HG03575 (cell line): Measurements from ENCODE around the gene AIFM3.
"Not testable (repeated sequence)": the region's sequence is repeated elsewhere in the genome, so short reads cannot be mapped to it uniquely, and the experiment has no call there.

Experiments
- ATAC-seq: cut with Tn5 transposase; IDR thresholded peaks from one replicate; pipeline ENCODE4 v1.9.1; 2021; ENCODE audit not compliant: unreplicated experiment, insufficient number of reproducible peaks, low FRiP score; ENCODE audit errors: extremely low read depth

AIFM3 gene, protein sequence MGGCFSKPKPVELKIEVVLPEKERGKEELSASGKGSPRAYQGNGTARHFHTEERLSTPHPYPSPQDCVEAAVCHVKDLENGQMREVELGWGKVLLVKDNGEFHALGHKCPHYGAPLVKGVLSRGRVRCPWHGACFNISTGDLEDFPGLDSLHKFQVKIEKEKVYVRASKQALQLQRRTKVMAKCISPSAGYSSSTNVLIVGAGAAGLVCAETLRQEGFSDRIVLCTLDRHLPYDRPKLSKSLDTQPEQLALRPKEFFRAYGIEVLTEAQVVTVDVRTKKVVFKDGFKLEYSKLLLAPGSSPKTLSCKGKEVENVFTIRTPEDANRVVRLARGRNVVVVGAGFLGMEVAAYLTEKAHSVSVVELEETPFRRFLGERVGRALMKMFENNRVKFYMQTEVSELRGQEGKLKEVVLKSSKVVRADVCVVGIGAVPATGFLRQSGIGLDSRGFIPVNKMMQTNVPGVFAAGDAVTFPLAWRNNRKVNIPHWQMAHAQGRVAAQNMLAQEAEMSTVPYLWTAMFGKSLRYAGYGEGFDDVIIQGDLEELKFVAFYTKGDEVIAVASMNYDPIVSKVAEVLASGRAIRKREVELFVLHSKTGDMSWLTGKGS

DNA sequence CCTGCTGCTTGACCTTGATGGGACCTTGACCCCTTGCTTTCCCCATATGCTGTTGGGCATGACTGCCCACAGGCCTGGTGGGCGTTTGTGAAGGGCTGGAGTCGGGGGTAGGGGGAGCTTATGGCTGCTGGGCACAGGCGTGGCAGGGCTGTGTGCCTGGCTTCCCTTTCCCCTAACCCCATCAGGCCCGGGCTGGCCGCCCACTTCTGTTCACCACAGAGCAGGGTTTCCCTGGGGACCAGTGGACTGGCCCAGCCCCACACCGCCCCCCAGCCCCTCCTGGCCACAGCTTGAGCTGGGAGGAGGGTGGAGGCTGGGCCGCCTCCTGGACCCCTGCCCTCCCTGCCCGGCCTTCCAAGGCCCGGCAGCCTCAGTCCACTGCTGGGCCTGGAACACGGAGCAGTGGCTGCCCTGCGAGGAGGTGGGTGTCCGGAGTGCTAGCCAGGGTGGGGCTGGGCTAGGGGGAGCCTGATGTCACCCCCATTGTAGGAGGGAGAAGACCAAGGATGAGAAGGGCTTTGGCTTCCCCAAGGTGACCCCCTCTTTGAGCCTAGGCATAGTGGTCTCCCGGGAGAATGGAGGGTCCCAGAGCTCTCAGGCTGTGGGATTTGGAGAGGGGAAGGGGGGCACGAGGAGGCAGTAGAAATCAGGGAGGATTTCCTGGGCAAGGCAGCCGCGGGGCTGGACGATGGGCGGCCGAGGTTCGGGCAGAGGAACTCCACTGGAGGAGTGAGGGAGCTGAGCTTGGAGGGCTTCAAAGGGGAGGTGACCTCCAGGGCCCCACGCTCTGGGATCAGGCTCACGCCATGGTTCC lies at the start of gene AIFM3:
Gene AIFM3, plus strand, starts transcription at position 373 of the 814 bp plus-strand sequence. CDS start 690 bp downstream, outside the sequence.
- no peak for ATAC-seq

DNA sequence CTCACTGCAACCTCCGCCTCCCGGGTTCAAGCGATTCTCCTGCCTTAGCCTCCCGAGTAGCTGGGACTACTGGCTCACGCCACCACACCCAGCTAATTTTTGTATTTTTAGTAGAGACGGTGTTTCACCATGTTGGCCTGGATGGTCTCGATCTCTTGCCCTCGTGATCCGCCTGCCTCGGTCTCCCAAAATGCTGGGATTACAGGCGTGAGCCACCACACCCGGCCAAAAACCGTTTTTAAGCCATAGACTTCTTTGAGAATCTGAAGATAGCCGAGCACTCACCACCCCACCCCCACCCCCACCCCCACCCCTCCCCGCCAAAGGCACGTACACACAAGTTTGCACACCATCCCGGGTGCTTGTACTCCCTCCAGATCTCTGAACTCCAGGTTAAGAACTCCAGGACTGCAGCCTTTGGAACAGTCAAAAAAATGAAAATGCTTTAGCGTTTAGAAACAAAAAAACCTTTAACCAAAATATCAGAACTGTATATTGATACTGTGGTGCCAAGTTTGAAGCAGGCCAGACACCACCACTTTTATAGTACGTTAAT lies 48.3 kb upstream of the AIFM3 start:
- no peak for ATAC-seq

DNA sequence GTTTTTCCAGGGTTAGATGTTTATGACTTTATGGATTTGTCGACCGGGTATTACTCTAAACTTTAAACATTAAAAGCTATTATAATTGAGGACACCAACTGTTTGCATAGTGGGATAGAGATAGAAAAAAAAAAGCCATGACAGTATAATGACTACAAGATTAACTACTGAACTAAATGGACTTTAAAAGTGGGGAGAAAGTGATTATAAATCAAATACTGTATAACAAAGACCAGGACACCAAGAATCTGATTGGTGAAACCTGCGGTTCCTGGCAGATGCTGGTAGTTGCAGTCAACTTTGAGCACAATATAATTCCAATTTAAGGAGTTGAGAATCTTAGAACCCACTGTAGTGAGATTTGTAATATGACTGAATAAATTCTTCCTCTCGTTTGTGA lies 47.3 kb upstream of the AIFM3 start:
- no peak for ATAC-seq

DNA sequence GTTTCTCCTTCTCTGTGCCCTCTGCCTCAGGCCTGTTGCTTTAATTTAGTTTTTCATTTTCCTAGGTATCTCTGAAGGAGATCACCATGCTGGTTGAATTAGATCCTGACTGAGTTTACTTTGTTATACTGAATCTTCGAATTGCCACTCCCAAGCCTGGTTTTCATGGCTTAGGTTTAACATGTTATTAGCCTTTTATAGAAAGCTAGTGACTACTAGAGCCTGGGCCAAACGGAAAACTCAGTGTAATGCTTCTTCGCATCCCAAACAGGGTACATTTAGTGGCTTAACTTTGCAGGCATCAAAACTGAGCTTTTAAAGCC lies 46.2 kb upstream of the AIFM3 start:
- ATAC-seq, result no peak

DNA sequence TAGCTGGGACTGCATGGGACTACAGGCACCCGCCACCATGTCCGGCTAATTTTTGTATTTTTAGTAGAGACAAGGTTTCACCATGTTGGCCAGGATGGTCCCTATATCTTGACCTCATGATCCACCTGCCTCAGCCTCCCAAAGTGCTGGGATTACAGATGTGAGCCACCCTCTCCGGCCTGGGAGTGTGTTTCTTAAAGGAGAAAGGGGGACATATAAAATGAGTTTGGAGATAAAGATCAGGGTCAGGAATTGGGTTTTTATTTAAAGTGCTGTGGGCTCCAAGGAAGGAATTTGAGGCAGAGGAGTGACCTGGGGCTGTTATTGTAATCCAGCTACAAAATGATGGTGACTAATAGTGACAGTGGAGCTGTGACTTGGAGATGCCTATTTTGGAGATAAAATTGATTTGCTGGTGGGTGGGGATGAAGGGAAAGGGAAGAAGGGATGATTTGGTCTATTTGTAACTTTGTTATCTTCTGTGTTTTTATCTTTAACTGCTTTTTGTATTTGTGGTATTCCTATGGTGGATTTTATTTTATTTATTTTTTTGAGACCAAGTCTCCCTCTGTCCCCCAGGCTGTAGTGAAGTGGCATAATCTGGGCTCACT lies 44.8 kb upstream of the AIFM3 start:
- ATAC-seq, result no peak

DNA sequence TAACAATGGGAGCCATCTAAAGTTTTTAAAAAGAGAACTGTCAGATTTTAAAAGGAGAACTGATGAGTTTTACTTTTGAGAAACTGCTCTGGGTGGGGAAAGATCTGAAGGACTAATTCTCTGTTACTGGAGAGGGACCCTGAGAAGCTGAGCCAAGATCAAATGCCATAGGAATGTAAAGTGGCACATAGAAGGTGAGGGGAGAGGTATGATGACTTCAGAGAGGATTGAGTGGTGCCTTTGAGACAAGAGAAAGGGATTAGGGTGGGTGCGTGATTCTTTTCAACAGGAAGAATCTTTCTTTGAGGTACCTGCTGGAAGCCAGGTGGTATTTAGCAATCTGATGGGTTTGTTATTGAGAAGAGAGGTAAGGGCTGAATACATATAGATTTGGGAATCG lies 40.8 kb upstream of the AIFM3 start:
- no peak for ATAC-seq

DNA sequence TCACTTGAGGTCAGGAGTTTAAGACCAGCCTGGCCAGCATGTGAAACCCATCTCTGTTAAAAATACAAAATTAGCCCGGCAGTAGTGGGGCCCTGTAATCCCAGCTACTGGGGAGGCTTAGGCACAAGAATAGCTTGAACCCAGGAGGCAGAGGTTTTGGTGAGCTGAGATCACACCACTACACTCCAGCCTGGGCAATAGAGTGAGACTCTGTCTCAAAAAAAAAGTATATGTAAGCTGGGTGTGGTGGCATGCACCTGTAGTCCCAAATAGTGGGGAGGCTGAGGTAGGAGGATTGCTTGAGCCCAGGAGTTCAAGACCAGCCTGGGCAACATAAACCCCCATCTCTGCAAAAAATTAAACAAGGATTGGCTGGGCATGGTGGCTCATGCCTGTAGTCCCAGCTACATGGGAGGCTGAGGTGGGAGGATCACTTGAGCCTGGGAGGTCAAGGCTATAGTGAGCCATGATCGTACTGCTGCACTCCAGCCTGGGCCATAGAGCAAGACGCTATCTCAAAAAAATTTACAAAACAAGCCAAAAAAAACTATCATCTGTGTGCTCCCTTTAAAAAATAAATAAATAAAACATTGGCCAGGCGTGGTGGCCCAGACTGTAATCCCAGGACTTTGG lies 39.0 kb upstream of the AIFM3 start:
- ATAC-seq, result no peak

DNA sequence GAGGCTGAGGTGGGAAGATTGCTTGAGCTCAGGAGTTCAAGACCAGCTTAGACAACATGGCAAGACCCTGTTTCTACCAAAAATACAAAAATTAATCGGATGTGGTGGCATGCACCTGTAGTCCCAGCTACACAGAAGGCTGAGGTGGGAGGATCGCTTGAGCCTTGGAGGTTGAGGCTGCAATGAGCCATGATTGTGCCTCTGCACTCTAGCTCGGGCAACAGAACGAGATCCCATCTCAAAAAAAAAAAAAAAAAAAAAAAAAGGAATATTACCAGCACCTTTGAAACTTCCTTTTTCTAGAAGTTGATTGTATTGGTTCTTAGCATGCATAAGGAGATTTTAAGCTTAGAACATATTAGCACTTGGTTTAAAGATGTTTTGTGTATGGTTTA lies 38.5 kb upstream of the AIFM3 start:
- no peak for ATAC-seq

DNA sequence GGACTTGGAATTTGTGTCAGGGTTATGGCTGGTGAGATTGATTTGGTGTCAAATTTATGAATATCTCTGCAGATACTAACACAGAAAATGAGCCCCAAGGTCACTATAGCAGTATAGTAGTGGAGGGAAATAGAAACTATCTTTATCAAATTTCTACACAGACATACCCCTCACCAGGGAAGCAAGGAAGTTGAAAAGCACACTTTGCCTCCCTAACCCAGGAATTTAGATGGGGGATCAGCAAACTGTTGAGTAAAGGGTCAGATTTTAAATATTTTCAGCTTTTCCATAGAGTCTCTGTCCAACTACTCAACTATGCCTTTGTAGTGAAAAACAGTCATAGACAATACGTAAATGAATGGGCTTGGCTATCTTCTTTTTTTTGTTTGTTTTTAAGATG lies 37.1 kb upstream of the AIFM3 start:
- ATAC-seq, result no peak

DNA sequence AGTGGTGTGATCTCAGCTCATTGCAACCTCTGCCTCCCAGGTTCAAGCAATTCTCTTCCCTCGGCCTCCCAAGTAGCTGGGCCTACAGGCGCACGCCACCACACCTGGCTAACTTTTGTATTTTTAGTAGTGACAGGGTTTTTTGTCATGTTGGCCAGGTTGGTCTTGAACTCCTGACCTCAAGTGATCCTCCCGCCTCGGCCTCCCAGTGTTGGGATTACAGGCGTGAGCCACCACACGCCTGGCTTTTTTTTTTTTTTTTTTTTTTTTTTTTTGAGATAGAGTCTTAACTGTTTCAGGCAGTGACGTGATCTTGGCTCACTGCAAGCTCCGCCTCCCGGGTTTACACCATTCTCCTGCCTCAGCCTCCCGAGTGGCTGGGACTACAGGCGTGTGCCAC lies 36.6 kb upstream of the AIFM3 start:
- not testable (repeated sequence) for ATAC-seq

DNA sequence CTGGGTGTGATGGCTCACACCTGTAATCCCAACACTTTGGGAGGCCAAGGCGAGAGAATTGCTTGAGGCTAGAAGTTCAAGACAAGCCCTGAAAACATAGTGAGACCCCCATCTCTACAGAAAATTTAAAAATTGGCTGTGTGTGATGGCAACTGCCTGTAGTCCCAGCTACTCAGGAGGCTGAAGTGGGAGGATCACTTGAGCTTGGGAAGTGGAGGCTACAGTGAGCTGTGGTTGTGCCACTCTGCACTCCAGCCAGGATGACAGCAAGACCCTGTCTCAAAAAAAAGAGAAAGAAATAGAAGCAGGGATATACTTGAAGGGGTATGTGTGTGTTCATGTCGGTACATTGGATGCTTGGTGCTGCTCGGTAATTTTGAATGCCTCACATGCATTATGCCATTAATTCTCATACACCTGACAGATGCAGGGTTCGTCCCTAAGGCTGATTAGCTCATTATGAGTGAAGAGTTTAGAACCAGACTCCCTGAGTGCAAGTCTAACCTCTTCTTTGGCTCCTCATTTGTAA lies 35.9 kb upstream of the AIFM3 start:
- ATAC-seq, result no peak

DNA sequence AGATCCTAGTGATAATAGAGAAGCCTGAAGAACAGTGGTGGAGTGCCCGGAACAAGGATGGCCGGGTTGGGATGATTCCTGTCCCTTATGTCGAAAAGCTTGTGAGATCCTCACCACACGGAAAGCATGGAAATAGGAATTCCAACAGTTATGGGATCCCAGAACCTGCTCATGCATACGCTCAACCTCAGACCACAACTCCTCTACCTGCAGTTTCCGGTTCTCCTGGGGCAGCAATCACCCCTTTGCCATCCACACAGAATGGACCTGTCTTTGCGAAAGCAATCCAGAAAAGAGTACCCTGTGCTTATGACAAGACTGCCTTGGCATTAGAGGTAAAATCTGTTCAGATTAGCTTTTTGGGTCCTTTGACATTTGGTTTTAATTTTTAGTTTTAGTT lies 33.1 kb upstream of the AIFM3 start:
- no peak for ATAC-seq

DNA sequence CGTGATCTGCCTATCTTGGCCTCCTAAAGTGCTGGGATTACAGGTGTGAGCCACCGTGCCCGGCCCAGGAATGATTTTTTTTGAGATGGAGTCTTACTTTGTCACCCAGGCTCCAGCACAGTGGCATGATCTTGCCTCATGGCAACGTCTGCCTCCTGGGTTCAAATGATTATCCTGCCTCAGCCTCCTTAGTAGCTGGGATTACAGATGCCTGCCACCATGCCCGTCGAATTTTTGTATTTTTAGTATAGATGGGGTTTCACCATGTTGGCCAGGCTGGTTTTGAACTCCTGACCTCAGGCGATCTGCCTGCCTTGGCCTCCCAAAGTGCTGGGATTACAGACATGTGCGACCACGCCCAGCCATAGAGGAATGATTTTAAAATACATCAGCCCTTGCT lies 32.0 kb upstream of the AIFM3 start:
- not testable (repeated sequence) for ATAC-seq

DNA sequence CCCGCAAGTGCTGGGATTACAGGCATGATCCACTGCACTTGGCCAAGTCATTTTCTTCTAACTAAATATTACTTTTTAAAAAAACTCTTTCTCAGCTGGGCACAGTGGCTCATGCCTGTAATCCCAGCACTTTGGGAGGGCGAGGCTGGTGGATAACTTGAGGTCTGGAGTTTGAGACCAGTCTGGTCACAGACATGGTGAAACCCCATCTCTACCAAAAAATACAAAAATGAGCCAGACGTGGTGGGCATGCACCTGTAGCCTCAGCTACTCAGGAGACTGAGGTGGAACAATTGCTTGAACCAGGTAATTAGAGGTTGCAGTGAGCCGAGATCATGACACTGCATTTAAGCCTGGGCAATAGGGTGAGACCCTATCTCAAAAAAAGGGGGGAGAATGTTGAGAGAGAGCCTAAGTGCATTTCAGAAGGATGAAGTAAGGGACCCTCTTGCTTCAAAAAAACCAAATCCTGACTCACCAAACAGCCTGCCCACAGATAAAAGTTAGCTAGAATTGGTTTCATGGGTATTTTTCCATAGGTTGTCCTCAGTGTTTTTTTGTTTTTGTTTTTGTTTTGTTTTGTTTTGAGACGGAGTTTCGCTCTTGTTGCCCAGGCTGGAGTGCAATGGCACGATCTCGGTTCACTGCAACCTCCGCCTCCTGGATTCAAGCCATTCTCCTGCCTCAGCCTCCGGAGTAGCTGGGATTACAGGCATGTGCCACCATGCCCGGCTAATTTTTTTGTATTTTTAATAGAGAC lies 31.1 kb upstream of the AIFM3 start:
- not testable (repeated sequence) for ATAC-seq

DNA sequence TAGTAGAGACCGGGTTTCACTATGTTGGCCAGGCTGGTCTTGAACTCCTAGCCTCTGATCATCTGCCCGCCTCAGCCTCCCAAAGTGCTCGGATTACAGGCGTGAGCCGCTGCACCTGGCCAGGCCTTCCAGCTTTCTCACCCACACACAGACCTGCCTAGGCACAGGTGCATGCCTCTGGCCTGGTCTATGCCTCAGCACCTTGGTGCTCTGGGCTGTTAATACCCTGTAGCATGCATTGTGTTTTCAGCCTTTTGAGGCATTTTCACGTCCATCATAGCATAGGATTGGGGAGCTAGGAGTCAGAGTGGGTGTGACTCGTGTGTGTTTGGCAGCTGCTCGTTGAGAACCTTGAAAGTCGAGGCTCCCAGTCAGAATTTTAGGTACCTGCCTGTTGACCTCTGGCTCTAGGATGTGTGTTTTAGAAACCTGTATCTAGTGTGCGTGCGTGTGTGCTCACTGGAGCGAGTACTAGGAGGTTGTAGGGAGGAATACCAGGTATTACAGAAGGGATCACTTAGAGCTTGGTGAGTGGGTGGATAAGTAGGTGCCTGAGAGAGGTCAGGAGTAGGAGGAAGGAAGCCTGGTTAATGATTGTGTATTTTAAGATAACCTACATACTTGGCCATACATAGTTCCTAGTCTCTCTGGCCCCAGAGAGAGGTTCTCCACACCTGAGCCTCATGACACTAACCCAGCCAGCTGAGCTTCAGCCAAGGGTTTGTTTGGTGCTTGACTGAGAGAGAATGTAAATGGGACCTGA lies 29.8 kb upstream of the AIFM3 start:
- no peak for ATAC-seq

DNA sequence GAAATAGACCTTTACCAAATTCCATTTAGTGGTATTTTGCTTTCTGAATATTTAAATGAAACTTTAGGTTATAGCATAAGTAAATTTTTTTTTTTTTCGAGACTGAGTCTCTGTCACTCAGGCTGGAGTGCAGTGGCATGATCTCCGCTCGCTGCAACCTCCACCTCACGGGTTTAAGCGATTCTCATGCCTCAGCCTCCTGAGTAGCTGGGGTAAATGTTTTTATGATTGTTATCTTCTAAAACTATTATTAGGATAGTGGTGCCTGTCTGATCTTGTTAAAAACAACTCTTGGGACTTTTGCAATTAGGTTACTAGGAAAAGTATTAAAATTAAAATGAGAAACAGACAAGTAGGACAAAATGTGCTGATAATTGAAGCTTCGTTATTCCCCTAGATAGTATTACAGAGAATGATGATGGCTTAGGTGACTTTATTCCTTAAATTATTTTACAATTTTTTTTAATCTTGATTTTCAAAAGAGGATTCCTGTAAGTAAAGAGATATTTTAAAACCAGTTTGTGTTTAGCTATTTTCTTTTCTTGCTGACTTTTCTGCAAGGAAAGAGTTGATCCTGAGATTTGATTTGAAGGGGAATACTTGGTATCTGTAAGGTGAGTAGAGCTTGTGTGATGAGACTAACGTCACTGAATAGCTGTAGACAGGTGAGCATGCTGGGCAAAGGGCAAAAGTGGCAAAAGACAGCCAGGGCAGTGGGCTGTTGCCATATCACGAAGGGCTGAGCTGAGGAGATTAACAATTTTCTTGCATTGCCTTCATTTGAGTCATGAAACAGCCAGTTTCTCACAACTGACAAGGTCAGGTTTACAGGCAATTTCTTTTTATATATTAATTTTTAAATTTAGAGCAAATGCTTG lies 29.0 kb upstream of the AIFM3 start:
- no peak for ATAC-seq
